G401 (cell line): ENCODE measurements around the gene CDKAL1. TPM values are rescaled to one million over a fixed set of nuclear protein-coding genes. Genes with fewer than 3 reads are reported as not detected.
"Not testable (repeated sequence)": the region's sequence is repeated elsewhere in the genome, so short reads cannot be mapped to it uniquely, and the experiment has no call there.

ENCODE experiments used
- DNase-seq: peaks from one replicate; pipeline ENCODE4 v3.0.0-alpha.2; 2015; ENCODE audit warnings: low spot score
- in situ Hi-C: cut with HindIII; loops from 2 replicates; pipeline ENCODE4 v1.10.0; 2016; ENCODE audit warnings: low sequenced_read_pairs, mixed read lengths
- total RNA-seq: library from RNA; depleted of rRNA; stranded (reverse); fragments of >200 nt; shearing (Covaris generic); gene quantifications from 2 replicates; pipeline ENCODE4 v1.2.3, GENCODE V29; 2014

Gene CDKAL1
- total RNA-seq, 1 experiment from 2014 or later, result 25.7 TPM

DNA sequence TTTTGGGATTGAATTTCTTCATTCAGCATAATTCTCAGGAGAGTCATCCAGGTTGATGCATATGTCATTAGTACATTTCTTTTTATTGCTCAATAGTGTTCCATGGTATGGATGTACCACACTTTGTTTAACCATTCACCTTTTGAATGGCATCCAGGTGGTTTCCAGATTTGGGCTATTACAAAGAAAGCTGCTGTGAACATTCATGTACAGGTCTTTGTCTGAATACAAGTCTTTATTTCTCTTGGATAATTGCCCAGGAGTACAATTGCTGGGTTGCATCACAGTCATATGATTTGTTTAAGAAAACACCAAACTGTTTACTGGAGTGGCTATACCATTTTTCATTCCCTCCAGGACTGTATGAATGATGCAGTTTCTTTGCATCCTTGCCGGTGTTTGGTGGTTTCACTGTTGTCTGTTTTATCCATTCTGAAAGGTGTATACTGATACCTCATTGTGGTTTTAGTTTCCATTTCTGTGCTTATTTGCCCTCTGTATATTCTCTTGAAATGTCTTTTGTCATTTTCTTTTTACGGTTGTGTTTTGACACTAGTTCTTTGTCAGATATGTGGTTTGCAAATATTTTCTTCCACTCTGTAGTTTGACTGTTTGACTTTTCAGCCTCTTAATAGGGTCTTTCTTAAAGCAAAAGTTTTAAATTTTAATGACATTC lies 8.8 kb downstream of the CDKAL1 start:
- in situ Hi-C loops, result loop anchor here (25.0 kb wide), 1 partner anchor 131 kb away; the partner anchor contains the start of gene E2F3
- DNase-seq, result no peak

DNA sequence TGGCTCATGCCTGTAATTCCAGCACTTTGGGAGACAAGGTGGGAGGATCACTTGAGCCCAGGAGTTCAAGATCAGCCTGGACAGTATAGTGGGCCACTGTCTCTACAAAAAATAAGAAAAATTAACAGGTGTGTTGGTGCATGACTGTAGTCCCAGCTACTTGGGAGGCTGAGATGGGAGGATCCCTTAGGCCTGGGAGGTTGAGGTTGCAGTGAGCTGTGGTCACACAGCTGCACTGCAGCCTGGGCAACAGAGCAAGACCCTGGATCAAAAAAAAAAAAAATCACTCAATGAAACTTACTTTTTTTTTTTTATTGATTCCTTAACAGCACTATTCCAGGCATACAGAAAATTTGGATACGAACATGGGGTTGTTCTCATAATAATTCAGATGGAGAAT lies 14.0 kb downstream of the CDKAL1 start:
- in situ Hi-C loops, result loop anchor here (25.0 kb wide), 1 partner anchor 136 kb away; the partner anchor contains the start of gene E2F3
- no peak for DNase-seq

DNA sequence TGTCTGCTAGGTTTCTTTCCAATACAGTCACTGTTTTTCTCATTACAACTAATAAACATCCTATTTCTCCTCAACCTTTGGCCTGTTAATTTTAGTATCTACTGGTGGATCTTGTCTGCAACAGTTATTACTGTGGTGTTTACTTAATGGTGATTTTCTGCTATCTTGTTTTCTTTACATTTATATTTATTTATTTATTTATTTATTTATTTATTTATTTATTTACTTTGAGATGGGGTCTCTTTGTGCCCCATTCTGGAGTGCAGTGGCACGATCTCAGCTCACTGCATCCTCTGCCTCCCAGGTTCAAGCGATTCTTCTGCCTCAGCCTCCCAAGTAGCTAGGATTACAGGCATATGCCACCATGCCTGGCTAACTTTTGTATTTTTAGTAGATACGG lies 15.1 kb downstream of the CDKAL1 start:
- in situ Hi-C loops, result loop anchor here (25.0 kb wide), 1 partner anchor 137 kb away; the partner anchor contains the start of gene E2F3
- not testable (repeated sequence) for DNase-seq

- in situ Hi-C loops, result no loop called here
Measured at GRCh38 chr6:20554326-20554725, 20.1 kb downstream of the CDKAL1 start.

GRCh38 chr6:20554817-20555216 lies 20.6 kb downstream of the CDKAL1 start:
- DNase-seq, result no peak
- in situ Hi-C loops, result no loop called here

More at GRCh38 chr6:20554326-20554725, 20.1 kb downstream of the CDKAL1 start:
- DNase-seq, result no peak

DNA sequence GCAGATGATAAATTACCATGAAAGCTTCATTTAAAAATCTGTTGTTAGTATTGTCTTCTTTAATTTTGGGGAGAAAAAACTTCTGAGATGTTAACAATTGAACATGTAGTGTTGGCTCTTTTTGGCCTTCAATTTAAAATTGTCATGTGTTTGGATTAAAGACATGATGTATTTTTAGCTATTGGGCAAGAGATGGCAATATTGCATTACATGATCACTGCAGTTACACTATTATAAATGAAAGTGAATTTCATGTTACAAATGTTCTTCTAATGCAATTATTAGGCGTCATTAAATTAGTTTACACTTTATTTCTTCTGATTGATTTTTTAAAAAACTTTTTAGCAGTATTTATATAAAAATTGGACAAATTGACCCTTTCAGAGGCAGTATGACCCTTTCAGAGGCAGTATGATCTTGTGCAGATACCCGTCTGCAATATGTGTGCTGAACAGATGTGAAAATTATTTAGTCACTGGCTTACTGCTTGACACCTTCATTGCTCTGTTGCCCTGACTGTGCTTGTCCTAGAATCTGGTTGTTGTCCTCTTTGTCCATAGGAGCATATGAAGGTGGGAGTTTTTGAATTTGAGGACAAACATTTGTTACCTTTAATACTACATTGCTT lies 25.8 kb downstream of the CDKAL1 start:
- peak; percentile 37 for DNase-seq
- in situ Hi-C loops, result no loop called here

- in situ Hi-C loops, result no loop called here
- DNase-seq, result no peak
Measured at GRCh38 chr6:20563377-20563776, 29.1 kb downstream of the CDKAL1 start.

- peak; percentile 52 for DNase-seq
- in situ Hi-C loops, result no loop called here
Measured at GRCh38 chr6:20564269-20564668, 30.0 kb downstream of the CDKAL1 start.

- no peak for DNase-seq
- in situ Hi-C loops, result no loop called here
Measured at GRCh38 chr6:20564777-20565176, 30.5 kb downstream of the CDKAL1 start.

DNA sequence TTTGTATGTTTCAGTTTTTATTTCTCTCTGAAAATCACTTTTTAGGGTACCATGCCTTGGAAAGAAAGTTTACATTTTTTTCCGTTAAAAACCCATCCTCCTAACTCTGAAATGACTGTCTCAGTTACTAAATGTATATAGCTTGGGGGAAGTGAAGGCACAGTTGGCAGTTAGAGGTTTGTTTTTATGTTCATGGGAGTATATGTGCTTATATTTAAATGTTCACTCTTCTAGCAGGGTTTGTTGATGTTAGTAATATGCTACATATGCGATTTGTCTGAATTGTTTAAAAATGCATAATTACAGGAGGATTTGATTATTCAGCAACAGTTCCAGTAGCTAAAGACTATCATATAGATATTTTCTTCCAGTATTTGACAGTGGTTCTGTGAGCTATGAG lies 31.1 kb downstream of the CDKAL1 start:
- in situ Hi-C loops, result no loop called here
- DNase-seq, result no peak

- no peak for DNase-seq
- in situ Hi-C loops, result no loop called here
Measured at GRCh38 chr6:20566109-20566508, 31.9 kb downstream of the CDKAL1 start.

GRCh38 chr6:20569000-20569610 lies 34.8 kb downstream of the CDKAL1 start:
- no peak for DNase-seq

DNA sequence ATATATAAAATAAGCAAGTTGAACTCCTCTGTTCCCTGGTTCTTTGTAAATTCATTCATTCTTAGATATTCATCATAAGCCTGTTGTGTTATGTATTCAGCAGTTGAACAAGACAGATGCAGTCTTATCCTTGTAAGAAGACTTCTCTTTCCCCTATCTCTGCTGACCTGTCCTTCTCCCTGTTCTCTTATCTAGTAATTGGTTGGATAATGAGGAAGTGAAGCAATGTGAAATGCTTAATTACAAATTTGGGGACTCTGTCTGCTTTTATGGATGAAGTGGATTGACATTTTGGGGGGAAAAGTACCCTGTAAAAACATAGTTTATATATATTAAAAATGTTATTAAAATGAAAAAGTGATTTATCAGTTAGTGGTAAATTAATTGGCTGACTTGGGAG lies 37.0 kb downstream of the CDKAL1 start:
- in situ Hi-C loops, result no loop called here
- DNase-seq, result no peak

More at GRCh38 chr6:20569000-20569610, 34.8 kb downstream of the CDKAL1 start:
- in situ Hi-C loops, result no loop called here

DNA sequence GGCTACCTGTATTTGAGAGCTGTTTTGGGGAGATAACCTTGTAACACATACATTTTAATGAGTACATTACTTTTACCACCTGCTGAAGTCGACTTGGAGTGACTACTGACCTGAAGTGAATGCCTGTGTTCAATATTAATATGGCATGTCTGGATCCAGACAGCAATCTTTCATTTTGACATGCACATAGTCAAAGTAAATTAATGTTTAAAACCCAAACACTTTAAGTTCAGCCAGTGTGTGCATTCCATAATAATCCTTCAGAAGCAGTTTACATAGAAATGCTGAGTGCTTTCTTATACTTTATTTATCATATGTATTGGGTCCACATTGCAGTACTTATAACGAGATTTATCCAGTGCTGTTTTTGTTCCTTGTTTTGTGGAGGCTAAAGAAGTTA lies 38.0 kb downstream of the CDKAL1 start:
- in situ Hi-C loops, result no loop called here

DNA sequence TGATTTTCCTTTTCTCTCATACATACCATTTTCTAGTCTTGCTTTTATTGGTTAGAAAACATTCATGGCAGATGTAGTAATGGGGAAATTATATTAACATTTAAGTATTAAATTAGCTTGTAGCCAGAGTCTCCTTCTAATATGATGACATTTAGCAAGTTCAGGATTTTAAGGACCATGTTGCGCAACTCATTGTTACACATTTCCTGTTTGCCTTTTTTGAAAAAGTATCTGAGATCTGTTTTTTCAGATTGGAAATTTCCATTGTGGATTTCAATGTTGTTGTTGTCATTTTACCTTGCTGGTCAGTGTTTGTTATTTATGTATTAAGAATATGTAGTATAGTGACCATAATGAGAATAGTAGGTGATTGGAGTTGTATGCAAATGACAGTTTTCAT lies 38.7 kb downstream of the CDKAL1 start:
- no peak for DNase-seq
- in situ Hi-C loops, result no loop called here

More for the DNA sequence above, 38.0 kb downstream of the CDKAL1 start:
- DNase-seq, result no peak

DNA sequence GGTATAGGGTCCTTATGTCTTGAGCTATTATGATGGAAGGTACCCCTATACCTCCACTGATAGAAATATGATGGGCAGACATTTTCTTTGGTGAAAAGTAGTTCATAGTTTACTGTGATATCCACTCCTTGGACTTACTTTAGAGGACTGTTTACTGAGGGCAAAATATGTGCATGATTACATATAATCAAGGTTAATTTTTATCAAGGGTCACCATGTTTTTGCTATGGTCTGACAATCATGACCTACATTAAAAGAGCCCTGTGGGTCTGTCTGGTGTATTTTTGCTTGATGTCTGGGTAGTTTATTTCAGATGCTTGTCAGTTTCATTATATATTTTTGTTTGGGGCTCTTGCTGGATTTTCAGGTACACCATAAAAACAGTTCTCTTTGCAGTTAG lies 40.1 kb downstream of the CDKAL1 start:
- DNase-seq, result no peak
- in situ Hi-C loops, result no loop called here

- DNase-seq, result peak; percentile 24
- in situ Hi-C loops, result no loop called here
Measured at GRCh38 chr6:20575125-20575524, 40.9 kb downstream of the CDKAL1 start.

DNA sequence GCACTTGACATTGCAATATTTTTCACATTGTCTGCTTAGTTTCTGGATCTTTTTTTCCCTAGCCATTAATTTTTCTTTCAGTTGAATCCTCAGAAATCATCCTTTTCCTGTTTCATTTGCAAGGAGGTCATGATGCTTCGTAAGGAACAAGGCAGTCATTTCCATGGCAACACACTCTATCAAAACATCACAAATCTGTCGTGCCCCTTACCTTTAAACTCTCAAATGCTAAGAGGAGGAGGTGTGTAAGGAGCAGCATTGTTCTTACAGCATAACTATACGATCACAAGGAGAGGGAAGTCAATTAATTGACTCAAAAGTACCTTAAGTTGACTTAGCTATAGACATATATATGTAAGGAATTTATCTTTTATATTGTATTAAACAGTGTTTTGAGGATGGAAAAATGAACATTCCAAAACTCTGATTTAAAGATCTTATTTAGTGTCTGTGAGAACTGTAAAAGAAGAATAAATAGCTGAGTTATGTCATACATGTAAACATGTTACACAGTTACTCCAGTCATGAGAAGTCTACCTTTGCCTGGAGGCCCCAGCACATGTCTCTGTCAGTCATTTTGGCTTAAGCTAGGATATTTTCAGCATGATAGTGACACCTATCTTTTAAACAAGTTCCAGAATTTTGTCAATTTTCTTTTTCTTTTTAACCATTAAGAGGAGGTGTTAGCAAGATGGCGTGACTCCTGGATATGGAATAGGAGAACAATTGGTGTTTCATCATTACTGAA lies 41.6 kb downstream of the CDKAL1 start:
- no peak for DNase-seq

GRCh38 chr6:20577173-20577688 lies 43.0 kb downstream of the CDKAL1 start:
- in situ Hi-C loops, result no loop called here
- peak; percentile 49 for DNase-seq

More for the DNA sequence above, 41.6 kb downstream of the CDKAL1 start:
- in situ Hi-C loops, result no loop called here
